HCT116 (cell line): Measurements from ENCODE around the gene NR2E3. TPM values are rescaled to one million over a fixed set of nuclear protein-coding genes. Genes with fewer than 3 reads are reported as not detected.

Experiments used
- ATAC-seq: fragments of 200-7000 bp; cut with Tn5 transposase; 2 replicates; pipeline ENCODE4 v1.9.1; 2020; ENCODE audit warnings: mild to moderate bottlenecking, moderate library complexity
- BruUV-seq: library from RNA; stranded (reverse); fragments of 400-500 nt; replicated peaks from 2 replicates; lab custom pipeline; 2021; lab: Mats Ljungman, UMichigan
- CTCF ChIA-PET: fragments of 300-600 bp; sonication (Branson Sonifier 250); formaldehyde crosslinking; loops from one replicate; lab custom pipeline; 2021; ENCODE audit warnings: antibody characterized with exemption; lab: Charles Lee
- POLR2A ChIA-PET: fragments of 300-600, 350-600 bp; sonication (Branson Sonifier 250); formaldehyde crosslinking; loops from one replicate; lab custom pipeline; 2021; ENCODE audit warnings: antibody characterized with exemption; lab: Charles Lee
- RAD21 ChIA-PET, 2 experiments: fragments of 300-600 bp; sonication (Branson Sonifier 250); formaldehyde crosslinking; loops; one replicate each; lab custom pipeline; 2023; ENCODE audit warnings: low total read pairs in 2 of 2; ENCODE audit not compliant: uncharacterized antibody in 2 of 2, unreplicated experiment in 2 of 2, low non-redundant PET in 1 of 2; lab: Charles Lee
- DNase-seq: peaks from one replicate; pipeline ENCODE4 v3.0.0-alpha.2; 2010; ENCODE audit warnings: low read depth, low spot score
- H2AFZ ChIP-seq: fragments of 200-600 bp; shearing (Covaris generic), sonication (generic); 2 replicates; pipeline ENCODE4 v1.6.1; 2017; ENCODE audit warnings: low read depth, mixed run types, mixed read lengths, antibody characterized with exemption, low read length; ENCODE audit not compliant: poor library complexity, severe bottlenecking
- H3K27ac ChIP-seq: 2 replicates; pipeline ENCODE4 v1.5.1; 2012; ENCODE audit warnings: low read depth, low read length
- H3K27me3 ChIP-seq: fragments of 200-600 bp; sonication (generic); 2 replicates; pipeline ENCODE4 v1.6.1; 2016; ENCODE audit warnings: mixed run types, low read length, mixed read lengths; ENCODE audit not compliant: insufficient read depth
- H3K36me3 ChIP-seq, 2 experiments: fragments of 200-500 bp in 1 of 2; fragments of 200-600 bp in 1 of 2; sonication (Bioruptor generic) in 1 of 2; sonication (generic) in 1 of 2; 2 replicates each; pipeline versions ENCODE4 v1.5.1 to v1.6.1; 2014 to 2016; ENCODE audit warnings: low read length in 2 of 2, inconsistent platforms in 1 of 2, mixed read lengths in 1 of 2, mixed run types in 1 of 2; ENCODE audit not compliant: insufficient read depth in 2 of 2, control insufficient read depth in 1 of 2
- H3K4me1 ChIP-seq, 2 experiments: fragments of 200-600 bp in 1 of 2; sonication (generic) in 1 of 2; 2 replicates each; pipeline versions ENCODE4 v1.5.1 to v1.6.1; 2012 to 2017; ENCODE audit warnings: low read length in 2 of 2, inconsistent platforms in 1 of 2, mild to moderate bottlenecking in 1 of 2, mixed read lengths in 1 of 2, mixed run types in 1 of 2, moderate library complexity in 1 of 2; ENCODE audit not compliant: insufficient read depth in 2 of 2, control insufficient read depth in 1 of 2
- H3K4me2 ChIP-seq: fragments of 200-600 bp; sonication (generic); 2 replicates; pipeline ENCODE4 v1.6.1; 2017; ENCODE audit warnings: mixed run types, low read length, mixed read lengths
- H3K4me3 ChIP-seq, 2 experiments: fragments of 200-600 bp in 1 of 2; sonication (generic) in 1 of 2; replicated peaks in 1 of 2; 2 replicates each; pipeline ENCODE4 v1.5.1; 2011 to 2016; ENCODE audit warnings: low read length in 2 of 2, control low read depth in 1 of 2, low read depth in 1 of 2, mild to moderate bottlenecking in 1 of 2, mixed read lengths in 1 of 2, mixed run types in 1 of 2
- H3K79me2 ChIP-seq: fragments of 200-600 bp; sonication (generic); 2 replicates; pipeline ENCODE4 v1.6.1; 2017; ENCODE audit warnings: mild to moderate bottlenecking, mixed run types, low read length, moderate library complexity, mixed read lengths; ENCODE audit not compliant: insufficient read depth
- H3K9ac ChIP-seq: fragments of 200-600 bp; sonication (generic); 2 replicates; pipeline ENCODE4 v1.6.1; 2016; ENCODE audit warnings: low read length, mixed read lengths
- H3K9me2 ChIP-seq: fragments of 200-600 bp; sonication (generic), shearing (Covaris generic); 2 replicates; pipeline ENCODE4 v1.6.1; 2017; ENCODE audit warnings: mixed run types, mild to moderate bottlenecking, moderate library complexity; ENCODE audit not compliant: insufficient read depth
- H3K9me3 ChIP-seq, 2 experiments: fragments of 200-500 bp in 1 of 2; fragments of 200-600 bp in 1 of 2; sonication (Bioruptor generic) in 1 of 2; sonication (generic) in 1 of 2; 2 replicates each; pipeline ENCODE4 v1.6.1; 2014 to 2017; ENCODE audit warnings: low read length in 2 of 2, mixed read lengths in 2 of 2, inconsistent platforms in 1 of 2, low read depth in 1 of 2, mild to moderate bottlenecking in 1 of 2, mixed run types in 1 of 2, moderate library complexity in 1 of 2; ENCODE audit not compliant: control insufficient read depth in 1 of 2, insufficient read depth in 1 of 2
- H4K20me1 ChIP-seq: fragments of 200-600 bp; sonication (generic), shearing (Covaris generic); 2 replicates; pipeline ENCODE4 v1.6.1; 2017; ENCODE audit warnings: mixed run types, mild to moderate bottlenecking, moderate library complexity; ENCODE audit not compliant: insufficient read depth
- EGR1 ChIP-seq: IDR thresholded peaks from 2 replicates; pipeline ENCODE4 v1.6.1; 2012; ENCODE audit warnings: low read depth
- ELF1 ChIP-seq: IDR thresholded peaks from 2 replicates; pipeline ENCODE4 v1.6.1; 2012; ENCODE audit warnings: low read depth, borderline replicate concordance
- FOSL1 ChIP-seq: IDR thresholded peaks from 2 replicates; pipeline ENCODE4 v1.6.1; 2012; ENCODE audit warnings: low read depth
- JUND ChIP-seq: IDR thresholded peaks from 2 replicates; pipeline ENCODE4 v1.6.1; 2012
- SIN3A ChIP-seq: IDR thresholded peaks from 2 replicates; pipeline ENCODE4 v1.6.1; 2012; ENCODE audit warnings: low read depth
- SP1 ChIP-seq: IDR thresholded peaks from 2 replicates; pipeline ENCODE4 v1.6.1; 2012; ENCODE audit warnings: low read depth
- TCF7L2 ChIP-seq: IDR thresholded peaks from 2 replicates; pipeline ENCODE4 v1.7.0; 2011; ENCODE audit warnings: borderline replicate concordance, inconsistent platforms; ENCODE audit not compliant: insufficient read depth, insufficient read length; ENCODE audit errors: extremely low read depth
- ZFX ChIP-seq: fragments of 450-650 bp; IDR thresholded peaks from 2 replicates; pipeline ENCODE4 v1.6.1; 2017
- intact Hi-C: fragments of 100-400 bp; cut with micrococcal nuclease; formaldehyde crosslinking; loops from 2 replicates; pipeline ENCODE4 v1.10.0; 2022
- total RNA-seq: library from RNA; stranded (reverse); gene quantifications from one replicate; pipeline ENCODE4 v1.2.1, GENCODE V29; 2021; ENCODE audit not compliant: unreplicated experiment
- TF ChIP-seq, protein P1 (sequence below): IDR thresholded peaks from 2 replicates; pipeline ENCODE4 v1.6.1; 2012
- TF ChIP-seq, protein P2 (sequence below): IDR thresholded peaks from 2 replicates; pipeline ENCODE4 v1.6.1; 2011; ENCODE audit warnings: mild to moderate bottlenecking, low read length, moderate library complexity; ENCODE audit not compliant: insufficient replicate concordance; ENCODE audit errors: extremely low read depth

NR2E3 gene
- total RNA-seq, 1 experiment from 2014 or later, result 0.59 TPM

DNA sequence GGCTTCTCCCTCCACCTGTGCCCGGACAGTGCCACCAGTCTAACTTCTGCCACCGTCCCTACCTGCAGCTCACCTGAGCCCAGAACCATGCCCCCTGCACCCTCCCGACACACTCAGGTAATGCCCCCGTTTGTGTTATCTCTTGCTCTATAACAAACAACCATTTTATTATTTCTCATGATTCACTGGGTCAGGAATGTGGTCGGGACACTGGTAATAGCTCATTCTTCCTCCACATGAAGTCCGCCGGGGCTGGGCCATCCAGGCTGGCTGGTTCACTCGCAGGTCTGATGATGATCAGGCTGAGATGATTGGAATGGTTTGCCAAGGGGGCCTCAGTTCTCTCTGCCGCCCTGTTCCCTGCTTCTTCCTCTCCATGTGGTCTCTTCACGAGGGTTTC, 20.3 kb upstream of the NR2E3 start:
- Histone ChIP-seq H3K27me3 (no peaks in the 10 kb centered on the region), H3K9ac (0 out of 2 replicates have a peak overlapping the region, but pooled peaks have one; percentile 20), H3K9me2 (no peaks in the 10 kb centered on the region), H2AFZ (no peak overlapping the region), H3K27ac (peak overlapping the region; percentile 35; the same call in 1 of the 2 replicates), H3K4me1 (peaks cover 30 to 33% of the 10 kb centered on the region in 2 experiments), H3K79me2 (no peaks in the 10 kb centered on the region), H3K36me3 (no peaks in the 10 kb centered on the region), H4K20me1 (no peaks in the 10 kb centered on the region), H3K4me2 (peak overlapping the region; percentile 59), H3K9me3 (no peaks in the 10 kb centered on the region), H3K4me3 (no peak overlapping the region)
- intact Hi-C loops, result no loop called here
- POLR2A ChIA-PET, result interaction anchor here (1.1 kb wide), 1 partner anchor 8 kb away, joined by 4 read pairs; no protein-coding TSS in a partner anchor
- BruUV-seq, result no TSS peak
- TF ChIP-seq, protein P1, sequence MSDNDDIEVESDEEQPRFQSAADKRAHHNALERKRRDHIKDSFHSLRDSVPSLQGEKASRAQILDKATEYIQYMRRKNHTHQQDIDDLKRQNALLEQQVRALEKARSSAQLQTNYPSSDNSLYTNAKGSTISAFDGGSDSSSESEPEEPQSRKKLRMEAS, result no peak
- TF ChIP-seq, protein P2, sequence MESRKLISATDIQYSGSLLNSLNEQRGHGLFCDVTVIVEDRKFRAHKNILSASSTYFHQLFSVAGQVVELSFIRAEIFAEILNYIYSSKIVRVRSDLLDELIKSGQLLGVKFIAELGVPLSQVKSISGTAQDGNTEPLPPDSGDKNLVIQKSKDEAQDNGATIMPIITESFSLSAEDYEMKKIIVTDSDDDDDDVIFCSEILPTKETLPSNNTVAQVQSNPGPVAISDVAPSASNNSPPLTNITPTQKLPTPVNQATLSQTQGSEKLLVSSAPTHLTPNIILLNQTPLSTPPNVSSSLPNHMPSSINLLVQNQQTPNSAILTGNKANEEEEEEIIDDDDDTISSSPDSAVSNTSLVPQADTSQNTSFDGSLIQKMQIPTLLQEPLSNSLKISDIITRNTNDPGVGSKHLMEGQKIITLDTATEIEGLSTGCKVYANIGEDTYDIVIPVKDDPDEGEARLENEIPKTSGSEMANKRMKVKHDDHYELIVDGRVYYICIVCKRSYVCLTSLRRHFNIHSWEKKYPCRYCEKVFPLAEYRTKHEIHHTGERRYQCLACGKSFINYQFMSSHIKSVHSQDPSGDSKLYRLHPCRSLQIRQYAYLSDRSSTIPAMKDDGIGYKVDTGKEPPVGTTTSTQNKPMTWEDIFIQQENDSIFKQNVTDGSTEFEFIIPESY, result no peak
- TF ChIP-seq SIN3A, result no peak
- no peak for TF ChIP-seq ZFX
- no peak for TF ChIP-seq EGR1
- peak; percentile 55; the same call in 1 of the 2 replicates for TF ChIP-seq FOSL1
- no peak for TF ChIP-seq TCF7L2
- peak; percentile 47; the same call in 1 of the 2 replicates for TF ChIP-seq SP1
- TF ChIP-seq JUND, result peak; percentile 61
- no peak for TF ChIP-seq ELF1
- peak; percentile 77 for ATAC-seq
- RAD21 ChIA-PET, result no interaction called here
- DNase-seq, result no peak
- CTCF ChIA-PET, result interaction anchor here (1.6 to 4.0 kb wide), 3 partner anchors 10 to 46 kb away, joined by 5 to 28 read pairs (median 23); no protein-coding TSS in a partner anchor
